Peyer's patch (tissue), 4 donors: Measurements from ENCODE around the gene MSLN.

Source experiments
- POLR2A ChIP-seq, 2 donors: fragments of 450-650 bp; IDR thresholded peaks; one replicate each; pipeline ENCODE4 v1.5.1; 2017; ENCODE audit warnings: antibody characterized with exemption in 2 of 2, mild to moderate bottlenecking in 2 of 2, moderate library complexity in 2 of 2
- TF ChIP-seq, protein P1 (sequence below), 6 experiments: fragments of 450-650 bp in 4 of 6; fragments of 200-600 bp in 2 of 6; sonication (generic) in 1 of 6; IDR thresholded peaks; one replicate each; pipeline ENCODE4 v1.5.1; 2017 to 2019; ENCODE audit warnings: antibody characterized with exemption in 6 of 6, mild to moderate bottlenecking in 3 of 6, moderate library complexity in 1 of 6

DNA sequence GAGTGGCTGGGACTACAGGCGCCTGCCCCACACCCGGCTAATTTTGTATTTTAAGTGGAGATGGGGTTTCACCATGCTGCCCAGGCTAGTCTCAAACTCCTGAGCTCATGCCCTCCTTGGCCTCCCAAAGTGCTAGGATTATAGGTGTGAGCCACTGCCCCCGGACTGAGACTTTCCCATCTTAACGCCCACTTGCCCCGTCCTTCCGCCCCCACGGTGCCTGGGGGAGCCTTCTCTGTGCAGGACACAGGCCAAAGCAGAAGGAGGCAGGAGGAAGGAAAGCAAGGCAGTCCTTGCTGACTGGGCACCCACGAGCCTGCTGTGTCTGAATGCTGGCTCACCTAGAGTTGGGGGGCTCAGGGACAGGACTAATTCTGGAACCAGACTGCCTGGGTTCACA lies 57.6 kb downstream of the MSLN start:
- TF ChIP-seq, protein P1, sequence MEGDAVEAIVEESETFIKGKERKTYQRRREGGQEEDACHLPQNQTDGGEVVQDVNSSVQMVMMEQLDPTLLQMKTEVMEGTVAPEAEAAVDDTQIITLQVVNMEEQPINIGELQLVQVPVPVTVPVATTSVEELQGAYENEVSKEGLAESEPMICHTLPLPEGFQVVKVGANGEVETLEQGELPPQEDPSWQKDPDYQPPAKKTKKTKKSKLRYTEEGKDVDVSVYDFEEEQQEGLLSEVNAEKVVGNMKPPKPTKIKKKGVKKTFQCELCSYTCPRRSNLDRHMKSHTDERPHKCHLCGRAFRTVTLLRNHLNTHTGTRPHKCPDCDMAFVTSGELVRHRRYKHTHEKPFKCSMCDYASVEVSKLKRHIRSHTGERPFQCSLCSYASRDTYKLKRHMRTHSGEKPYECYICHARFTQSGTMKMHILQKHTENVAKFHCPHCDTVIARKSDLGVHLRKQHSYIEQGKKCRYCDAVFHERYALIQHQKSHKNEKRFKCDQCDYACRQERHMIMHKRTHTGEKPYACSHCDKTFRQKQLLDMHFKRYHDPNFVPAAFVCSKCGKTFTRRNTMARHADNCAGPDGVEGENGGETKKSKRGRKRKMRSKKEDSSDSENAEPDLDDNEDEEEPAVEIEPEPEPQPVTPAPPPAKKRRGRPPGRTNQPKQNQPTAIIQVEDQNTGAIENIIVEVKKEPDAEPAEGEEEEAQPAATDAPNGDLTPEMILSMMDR (IDR thresholded peaks at IDR 0.05) = no peak
- no peak for TF ChIP-seq POLR2A (IDR thresholded peaks at IDR 0.05)
